Esophagus squamous epithelium (tissue), 4 donors: Measurements from ENCODE around the gene ITGA2B.

Source experiments
- CTCF ChIP-seq, 6 experiments: fragments of 450-650 bp in 4 of 6; fragments of 200-600 bp in 2 of 6; sonication (generic) in 2 of 6; IDR thresholded peaks; one replicate each; pipeline ENCODE4 v1.5.1; 2016 to 2019; ENCODE audit warnings: antibody characterized with exemption in 6 of 6, mild to moderate bottlenecking in 4 of 6, moderate library complexity in 4 of 6
- POLR2A ChIP-seq, 4 donors: fragments of 450-650 bp; IDR thresholded peaks; one replicate each; pipeline ENCODE4 v1.6.1; 2017; ENCODE audit warnings: antibody characterized with exemption in 4 of 4, mild to moderate bottlenecking in 4 of 4, moderate library complexity in 3 of 4

- TF ChIP-seq CTCF (IDR thresholded peaks at IDR 0.05) (no peak), POLR2A (IDR thresholded peaks at IDR 0.05) (no peak)
Observed at GRCh38 chr17:44327715-44328449, 61.6 kb downstream of the ITGA2B start.
